ENCODE data around the gene DMAP1.

DMAP1 gene

DNA sequence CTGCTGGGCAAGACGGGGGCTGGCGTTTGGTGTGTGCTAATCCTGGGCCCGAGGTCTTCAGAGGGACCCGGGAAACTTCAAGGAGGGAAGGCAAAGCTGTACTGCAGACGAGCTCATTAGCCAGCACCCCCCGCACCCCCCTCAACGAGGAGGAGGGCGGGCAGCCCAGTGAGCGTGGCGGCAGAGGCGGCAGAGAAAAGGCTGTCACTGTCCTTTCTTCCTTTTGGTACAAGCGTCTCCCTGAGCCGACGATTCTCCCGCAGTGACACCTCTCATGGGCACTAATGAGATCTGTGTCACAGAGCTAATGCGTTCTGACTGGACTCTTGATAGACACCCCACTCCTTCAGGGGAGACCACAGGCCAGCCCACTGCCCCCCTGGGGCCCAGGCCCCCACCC is 29.5 kb downstream of the DMAP1 start:
- Histone ChIP-seq H3K27me3 (ENCODE audit: insufficient read depth, low read length) (no peaks in the 10 kb centered on the region), H3K36me3 (ENCODE audit: insufficient read depth, low read length) (no peaks in the 10 kb centered on the region), H2AFZ (ENCODE audit: low read length, unreplicated experiment) (no peak overlapping the region), H3K27ac (ENCODE audit: low read depth, low read length) (no peak overlapping the region), H3K4me3 (ENCODE audit: low read depth, low read length) (no peak overlapping the region), H3K4me1 (ENCODE audit: control insufficient read depth, insufficient read depth, low read length, unreplicated experiment) (peaks cover 21% of the 10 kb centered on the region), H3K79me2 (ENCODE audit: control insufficient read depth, insufficient read depth, low read length, unreplicated experiment) (no peaks in the 10 kb centered on the region)

DNA sequence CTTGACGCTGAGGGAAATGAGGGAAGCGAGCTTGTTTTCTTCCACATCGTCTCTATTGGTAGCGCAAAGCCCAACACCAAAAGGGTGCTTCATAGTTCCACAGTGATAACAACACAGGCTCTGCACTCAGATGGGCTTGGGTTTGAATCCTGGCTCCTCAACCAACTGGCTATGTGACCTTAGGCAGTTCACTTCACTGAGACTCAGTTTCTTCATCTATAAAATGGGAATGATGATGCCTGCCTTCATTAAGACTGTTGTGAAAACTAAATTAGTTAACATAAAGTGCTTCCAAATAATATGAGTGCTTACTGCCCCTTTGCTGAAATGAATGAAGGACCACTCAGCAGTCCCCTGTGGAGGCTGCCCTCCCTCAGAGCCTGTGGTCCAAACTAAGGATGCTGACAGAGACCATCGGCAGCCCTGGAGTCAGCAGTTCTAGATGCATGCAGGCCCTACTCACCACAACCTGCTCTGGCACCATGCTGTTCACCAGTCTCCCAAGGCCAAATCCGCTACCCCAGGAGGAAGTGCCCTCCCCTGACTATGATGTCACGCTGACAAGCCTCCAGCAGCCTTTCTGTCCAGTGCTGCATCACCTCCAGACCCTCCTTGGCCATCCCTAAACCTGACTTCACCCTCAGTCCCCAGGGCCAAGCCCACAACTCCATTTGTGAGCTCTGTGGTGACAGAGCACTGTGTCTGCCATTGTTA is 30.7 kb downstream of the DMAP1 start:
- Histone ChIP-seq H3K4me1 (ENCODE audit: control insufficient read depth, insufficient read depth, low read length, unreplicated experiment) (peaks cover 20% of the 10 kb centered on the region), H2AFZ (ENCODE audit: low read length, unreplicated experiment) (no peak overlapping the region), H3K79me2 (ENCODE audit: control insufficient read depth, insufficient read depth, low read length, unreplicated experiment) (no peaks in the 10 kb centered on the region), H3K36me3 (ENCODE audit: insufficient read depth, low read length) (no peaks in the 10 kb centered on the region), H3K27ac (ENCODE audit: low read depth, low read length) (no peak overlapping the region), H3K4me3 (ENCODE audit: low read depth, low read length) (no peak overlapping the region), H3K27me3 (ENCODE audit: insufficient read depth, low read length) (no peaks in the 10 kb centered on the region)

DNA sequence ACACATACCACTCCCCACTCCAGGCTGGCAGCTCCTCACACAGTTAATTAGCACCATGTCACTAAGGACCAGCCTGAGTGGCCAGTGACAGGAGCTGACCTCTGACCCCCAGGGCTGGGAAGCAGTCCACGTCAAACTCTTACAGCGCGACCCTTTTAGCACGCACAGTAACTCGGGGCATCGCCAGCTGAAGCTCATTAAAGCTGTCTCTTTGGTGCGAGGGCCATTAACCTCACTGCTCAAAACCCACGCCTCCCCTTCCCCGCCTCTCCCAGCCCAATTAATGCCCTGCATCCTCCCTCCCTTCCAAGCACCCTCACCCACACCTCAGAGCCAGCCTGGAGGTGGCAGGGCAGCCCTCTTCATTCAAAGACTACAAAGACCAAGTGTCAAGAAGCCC is 31.7 kb downstream of the DMAP1 start:
- Histone ChIP-seq H3K27ac (ENCODE audit: low read depth, low read length) (no peak overlapping the region), H3K4me3 (ENCODE audit: low read depth, low read length) (no peak overlapping the region), H3K4me1 (ENCODE audit: control insufficient read depth, insufficient read depth, low read length, unreplicated experiment) (peaks cover 10% of the 10 kb centered on the region), H2AFZ (ENCODE audit: low read length, unreplicated experiment) (no peak overlapping the region), H3K36me3 (ENCODE audit: insufficient read depth, low read length) (no peaks in the 10 kb centered on the region), H3K79me2 (ENCODE audit: control insufficient read depth, insufficient read depth, low read length, unreplicated experiment) (no peaks in the 10 kb centered on the region), H3K27me3 (ENCODE audit: insufficient read depth, low read length) (no peaks in the 10 kb centered on the region)

GRCh38 chr1:44246806-44247205 is 33.5 kb downstream of the DMAP1 start:
- no peak overlapping the region for H2AFZ ChIP-seq (ENCODE audit: low read length, unreplicated experiment)
- H3K4me1 ChIP-seq (ENCODE audit: control insufficient read depth, insufficient read depth, low read length, unreplicated experiment), result no peaks in the 10 kb centered on the region

DNA sequence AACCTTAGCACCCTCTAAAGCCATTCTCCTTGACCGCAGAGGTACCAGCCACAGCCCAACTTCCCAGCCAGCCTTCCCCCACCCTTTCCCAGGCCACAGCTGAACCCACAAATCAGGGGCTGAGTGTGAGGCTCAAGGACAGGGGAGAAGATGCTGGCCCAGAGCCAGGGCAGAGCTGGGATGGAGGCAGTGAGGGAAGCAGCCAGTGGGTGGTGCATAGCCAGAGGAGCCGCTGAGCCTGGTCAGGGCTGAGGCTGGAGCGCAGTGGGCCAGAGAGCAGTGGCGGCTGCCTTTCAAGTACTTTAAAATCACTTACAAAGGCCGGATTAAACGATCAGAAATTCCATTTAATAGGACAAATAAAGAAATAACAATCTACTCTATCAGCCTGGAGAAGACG is 36.3 kb downstream of the DMAP1 start:
- H3K79me2 ChIP-seq (ENCODE audit: control insufficient read depth, insufficient read depth, low read length, unreplicated experiment), result no peaks in the 10 kb centered on the region
- H3K4me3 ChIP-seq (ENCODE audit: low read depth, low read length), result no peak overlapping the region
- no peaks in the 10 kb centered on the region for H3K27me3 ChIP-seq (ENCODE audit: insufficient read depth, low read length)
- no peaks in the 10 kb centered on the region for H3K36me3 ChIP-seq (ENCODE audit: insufficient read depth, low read length)
- no peak overlapping the region for H3K27ac ChIP-seq (ENCODE audit: low read depth, low read length)
- H2AFZ ChIP-seq (ENCODE audit: low read length, unreplicated experiment), result no peak overlapping the region
- H3K4me1 ChIP-seq (ENCODE audit: control insufficient read depth, insufficient read depth, low read length, unreplicated experiment), result no peaks in the 10 kb centered on the region

More at GRCh38 chr1:44246806-44247205, 33.5 kb downstream of the DMAP1 start:
- no peak overlapping the region for H3K4me3 ChIP-seq (ENCODE audit: low read depth, low read length)
- H3K36me3 ChIP-seq (ENCODE audit: insufficient read depth, low read length), result no peaks in the 10 kb centered on the region
- H3K27ac ChIP-seq (ENCODE audit: low read depth, low read length), result no peak overlapping the region
- H3K27me3 ChIP-seq (ENCODE audit: insufficient read depth, low read length), result no peaks in the 10 kb centered on the region
- no peaks in the 10 kb centered on the region for H3K79me2 ChIP-seq (ENCODE audit: control insufficient read depth, insufficient read depth, low read length, unreplicated experiment)

DNA sequence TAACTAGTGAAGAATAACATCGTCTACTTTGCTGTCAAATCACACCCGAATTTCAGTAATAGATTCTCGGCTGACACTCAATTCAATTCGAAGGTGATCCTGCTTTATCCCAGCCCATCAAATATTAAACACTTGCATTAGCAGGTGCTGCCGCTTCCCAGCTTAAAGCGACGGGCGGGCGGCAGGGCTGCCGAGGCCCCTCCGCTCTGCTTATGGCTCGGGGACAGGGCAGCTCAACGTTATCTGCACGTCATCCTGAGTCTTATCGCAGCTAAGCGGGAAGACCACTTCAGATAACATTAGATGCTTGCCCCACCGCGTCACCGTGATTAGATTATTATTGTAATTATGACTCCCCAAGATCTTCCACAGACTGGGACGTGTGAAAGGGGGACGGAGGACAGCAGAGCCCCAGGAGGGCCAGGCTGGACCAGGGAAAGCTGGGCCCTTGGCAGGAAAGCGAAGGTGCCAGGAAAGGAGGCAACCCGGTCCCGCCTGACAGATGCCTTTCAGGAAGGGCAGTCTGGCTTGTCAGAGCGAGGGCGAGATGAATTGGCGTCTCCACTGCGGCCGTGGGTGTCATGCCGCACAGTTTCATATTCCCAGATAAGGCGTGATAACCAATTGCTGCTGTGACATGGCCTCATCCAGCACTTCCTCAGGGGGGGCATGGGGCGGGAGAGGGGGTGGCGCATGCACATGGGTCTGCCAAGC is 37.0 kb downstream of the DMAP1 start:
- no peaks in the 10 kb centered on the region for H3K27me3 ChIP-seq (ENCODE audit: insufficient read depth, low read length)
- H3K36me3 ChIP-seq (ENCODE audit: insufficient read depth, low read length), result no peaks in the 10 kb centered on the region
- H3K79me2 ChIP-seq (ENCODE audit: control insufficient read depth, insufficient read depth, low read length, unreplicated experiment), result no peaks in the 10 kb centered on the region
- no peak overlapping the region for H2AFZ ChIP-seq (ENCODE audit: low read length, unreplicated experiment)
- H3K4me3 ChIP-seq (ENCODE audit: low read depth, low read length), result no peak overlapping the region
- H3K4me1 ChIP-seq (ENCODE audit: control insufficient read depth, insufficient read depth, low read length, unreplicated experiment), result no peaks in the 10 kb centered on the region
- H3K27ac ChIP-seq (ENCODE audit: low read depth, low read length), result no peak overlapping the region

- H3K79me2 ChIP-seq (ENCODE audit: control insufficient read depth, insufficient read depth, low read length, unreplicated experiment), result no peaks in the 10 kb centered on the region
- H3K4me3 ChIP-seq (ENCODE audit: low read depth, low read length), result no peak overlapping the region
- H2AFZ ChIP-seq (ENCODE audit: low read length, unreplicated experiment), result no peak overlapping the region
- no peaks in the 10 kb centered on the region for H3K36me3 ChIP-seq (ENCODE audit: insufficient read depth, low read length)
- no peaks in the 10 kb centered on the region for H3K27me3 ChIP-seq (ENCODE audit: insufficient read depth, low read length)
- H3K27ac ChIP-seq (ENCODE audit: low read depth, low read length), result no peak overlapping the region
- no peaks in the 10 kb centered on the region for H3K4me1 ChIP-seq (ENCODE audit: control insufficient read depth, insufficient read depth, low read length, unreplicated experiment)
Measured at GRCh38 chr1:44251486-44251885, 38.2 kb downstream of the DMAP1 start.

DNA sequence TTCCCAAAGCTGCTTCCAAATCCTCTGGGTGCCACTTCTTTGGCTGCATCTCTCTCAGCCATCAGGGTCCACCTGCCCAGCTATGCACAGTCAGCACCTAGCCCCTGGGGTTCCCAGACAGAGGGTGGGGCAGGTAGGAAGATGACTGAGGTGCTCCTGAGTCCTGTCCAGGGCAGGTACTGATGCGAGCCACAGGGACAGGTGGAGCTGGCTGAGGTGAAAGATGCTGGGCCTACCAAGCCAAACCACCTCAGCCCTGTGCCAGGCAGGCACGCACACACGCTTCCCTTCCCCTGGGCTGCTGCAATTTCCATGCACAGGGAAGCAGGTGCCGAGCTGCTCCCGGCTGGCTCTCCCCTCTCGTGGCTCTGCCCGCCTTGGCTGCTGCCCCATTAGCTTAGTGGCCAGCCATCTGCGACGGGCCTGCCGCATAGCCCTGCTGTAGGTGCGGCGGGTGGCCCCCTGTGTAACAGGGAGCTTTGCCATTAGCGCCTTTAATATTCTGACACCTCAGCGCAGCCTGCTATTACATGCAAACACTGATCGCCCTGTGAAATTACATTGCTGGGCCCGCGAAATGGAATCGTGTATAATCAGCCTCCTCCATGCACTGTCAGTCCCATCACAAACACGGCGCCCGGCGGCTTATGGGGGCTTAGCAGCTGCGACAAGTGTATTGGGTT is 38.9 kb downstream of the DMAP1 start:
- Histone ChIP-seq H3K27me3 (ENCODE audit: insufficient read depth, low read length) (no peaks in the 10 kb centered on the region), H3K36me3 (ENCODE audit: insufficient read depth, low read length) (no peaks in the 10 kb centered on the region), H3K79me2 (ENCODE audit: control insufficient read depth, insufficient read depth, low read length, unreplicated experiment) (no peaks in the 10 kb centered on the region), H2AFZ (ENCODE audit: low read length, unreplicated experiment) (no peak overlapping the region), H3K27ac (ENCODE audit: low read depth, low read length) (no peak overlapping the region), H3K4me3 (ENCODE audit: low read depth, low read length) (no peak overlapping the region), H3K4me1 (ENCODE audit: control insufficient read depth, insufficient read depth, low read length, unreplicated experiment) (no peaks in the 10 kb centered on the region)

GRCh38 chr1:44254392-44254910 is 41.2 kb downstream of the DMAP1 start:
- Histone ChIP-seq H2AFZ (ENCODE audit: low read length, unreplicated experiment) (no peak overlapping the region), H3K27ac (ENCODE audit: low read depth, low read length) (no peak overlapping the region), H3K4me3 (ENCODE audit: low read depth, low read length) (no peak overlapping the region), H3K4me1 (ENCODE audit: control insufficient read depth, insufficient read depth, low read length, unreplicated experiment) (no peaks in the 10 kb centered on the region), H3K79me2 (ENCODE audit: control insufficient read depth, insufficient read depth, low read length, unreplicated experiment) (no peaks in the 10 kb centered on the region), H3K27me3 (ENCODE audit: insufficient read depth, low read length) (no peaks in the 10 kb centered on the region), H3K36me3 (ENCODE audit: insufficient read depth, low read length) (no peaks in the 10 kb centered on the region)

- Histone ChIP-seq H3K79me2 (ENCODE audit: control insufficient read depth, insufficient read depth, low read length, unreplicated experiment) (no peaks in the 10 kb centered on the region), H3K4me3 (ENCODE audit: low read depth, low read length) (no peak overlapping the region), H3K27me3 (ENCODE audit: insufficient read depth, low read length) (no peaks in the 10 kb centered on the region), H2AFZ (ENCODE audit: low read length, unreplicated experiment) (no peak overlapping the region), H3K27ac (ENCODE audit: low read depth, low read length) (no peak overlapping the region), H3K4me1 (ENCODE audit: control insufficient read depth, insufficient read depth, low read length, unreplicated experiment) (no peaks in the 10 kb centered on the region), H3K36me3 (ENCODE audit: insufficient read depth, low read length) (no peaks in the 10 kb centered on the region)
Measured at GRCh38 chr1:44256762-44257554, 43.7 kb downstream of the DMAP1 start.

Measured in ACC112 (cell line).